Bronchial epithelial cell (primary cell): Measurements from ENCODE around the gene DNAJC6. TPM values are rescaled to one million over a fixed set of nuclear protein-coding genes. Genes with fewer than 3 reads are reported as not detected.

Experiments
- DNase-seq: peaks from one replicate; pipeline ENCODE4 v3.0.0-alpha.2; 2010; ENCODE audit warnings: low read depth
- FAIRE-seq: peaks from 2 replicates; lab custom pipeline; 2011; peaks lifted over from hg19 to GRCh38; lab: Jason Lieb, UNC
- H3K27me3 ChIP-seq: 2 replicates; pipeline ENCODE4 v1.5.1; 2011; ENCODE audit warnings: low read length; ENCODE audit not compliant: control insufficient read depth, insufficient read depth
- H3K36me3 ChIP-seq: 2 replicates; pipeline ENCODE4 v1.5.1; 2011; ENCODE audit warnings: low read length; ENCODE audit not compliant: control insufficient read depth, insufficient read depth
- H3K4me3 ChIP-seq: 2 replicates; pipeline ENCODE4 v1.5.1; 2011; ENCODE audit warnings: mild to moderate bottlenecking, low read depth, low read length, control low read depth
- CTCF ChIP-seq: IDR thresholded peaks from 2 replicates; pipeline ENCODE4 v1.5.1; 2011; ENCODE audit warnings: mild to moderate bottlenecking, moderate library complexity, low read length, control low read depth, inconsistent platforms; ENCODE audit not compliant: insufficient read depth, severe bottlenecking
- total RNA-seq: library from RNA; depleted of rRNA; stranded (reverse); fragments of >200 nt; gene quantifications from 2 replicates; pipeline ENCODE4 v1.2.1, GENCODE V29; 2014

Gene DNAJC6
- total RNA-seq, 1 donor from 2014 or later: 2.1 TPM

GRCh38 chr1:65420590-65421350 is 111.4 kb downstream of the DNAJC6 start, which contains the start of the genes LEPR and LEPROT:
TSS of gene LEPR (plus strand) at chr1:65420668. CDS start at chr1:65565566, 144,898 bp downstream.
TSS of gene LEPROT (plus strand) at chr1:65420668. CDS start at chr1:65420725, 57 bp downstream.
- no peaks in the 10 kb centered on the region for H3K36me3 ChIP-seq
- TF ChIP-seq CTCF: no peak
- H3K27me3 ChIP-seq: no peaks in the 10 kb centered on the region
- FAIRE-seq (no peak), DNase-seq (no peak)
- H3K4me3 ChIP-seq: peak within 1 kb of the TSS; percentile 91

GRCh38 chr1:65421351-65422025 is 112.1 kb downstream of the DNAJC6 start:
- Histone ChIP-seq H3K27me3 (no peaks in the 10 kb centered on the region), H3K36me3 (peaks cover 1% of the 10 kb centered on the region), H3K4me3 (peak overlapping the region; percentile 91)
- no peak for TF ChIP-seq CTCF
- FAIRE-seq (no peak), DNase-seq (no peak)

- TF ChIP-seq CTCF: no peak
- no peak overlapping the region for H3K4me3 ChIP-seq
- DNase-seq (peak; percentile 51), FAIRE-seq (no peak)
- H3K36me3 ChIP-seq: peaks cover 3% of the 10 kb centered on the region
- no peaks in the 10 kb centered on the region for H3K27me3 ChIP-seq
Measured at GRCh38 chr1:65422241-65423203, 113.2 kb downstream of the DNAJC6 start.

GRCh38 chr1:65423884-65424572 is 114.7 kb downstream of the DNAJC6 start:
- peaks cover 4% of the 10 kb centered on the region for H3K36me3 ChIP-seq
- no peak for TF ChIP-seq CTCF
- H3K27me3 ChIP-seq: no peaks in the 10 kb centered on the region
- FAIRE-seq (no peak), DNase-seq (peak; percentile 98)
- H3K4me3 ChIP-seq: no peak overlapping the region

GRCh38 chr1:65424573-65424889 is 115.2 kb downstream of the DNAJC6 start:
- peaks cover 6% of the 10 kb centered on the region for H3K36me3 ChIP-seq
- no peak for FAIRE-seq
- H3K4me3 ChIP-seq: no peak overlapping the region
- TF ChIP-seq CTCF: no peak
- DNase-seq: no peak
- no peaks in the 10 kb centered on the region for H3K27me3 ChIP-seq
